HepG2 (cell line): ENCODE measurements around the gene RPS8. TPM values are rescaled to one million over a fixed set of nuclear protein-coding genes. Genes with fewer than 3 reads are reported as not detected.

Source experiments
- EZH2 ChIP-seq: conservative IDR thresholded peaks from 2 replicates; pipeline ENCODE4 v1.6.1; 2012; ENCODE audit warnings: mild to moderate bottlenecking, low read depth, low read length, moderate library complexity
- FOSL1 ChIP-seq: sonication (generic); formaldehyde crosslinking; IDR thresholded peaks from 2 replicates; pipeline ENCODE4 v1.9.0; 2021; ENCODE audit warnings: missing genetic modification reagents, borderline replicate concordance
- FOXJ3 ChIP-seq: sonication (generic); formaldehyde crosslinking; IDR thresholded peaks from 2 replicates; pipeline ENCODE4 v1.4.0; 2020; ENCODE audit warnings: missing genetic modification reagents, mild to moderate bottlenecking, borderline replicate concordance
- FUBP1 ChIP-seq: sonication (generic); formaldehyde crosslinking; IDR thresholded peaks from 2 replicates; pipeline ENCODE4 v1.5.1; 2020; ENCODE audit warnings: missing genetic modification reagents, mild to moderate bottlenecking, borderline replicate concordance
- GATA4 ChIP-seq: sonication (generic); IDR thresholded peaks from 2 replicates; pipeline ENCODE4 v1.6.1; 2016; ENCODE audit warnings: antibody characterized with exemption, low read depth, borderline replicate concordance
- HNRNPUL1 ChIP-seq: fragments of 200-400 bp; formaldehyde crosslinking; IDR thresholded peaks from 2 replicates; pipeline ENCODE4 v1.6.1; 2017; ENCODE audit warnings: low read depth, mild to moderate bottlenecking, low read length, moderate library complexity
- KMT2A ChIP-seq: sonication (generic); formaldehyde crosslinking; IDR thresholded peaks from 2 replicates; pipeline ENCODE4 v1.4.0; 2020; ENCODE audit warnings: missing genetic modification reagents
- LBX2 ChIP-seq: sonication (generic); formaldehyde crosslinking; IDR thresholded peaks from 2 replicates; pipeline ENCODE4 v1.5.0; 2020; ENCODE audit warnings: missing genetic modification reagents, mild to moderate bottlenecking, borderline replicate concordance
- MED13 ChIP-seq: sonication (generic); formaldehyde crosslinking; IDR thresholded peaks from 2 replicates; pipeline ENCODE4 v1.5.0; 2020; ENCODE audit warnings: missing genetic modification reagents
- MYC ChIP-seq: sonication (generic); formaldehyde crosslinking; IDR thresholded peaks from 2 replicates; pipeline ENCODE4 v1.9.0; 2021; ENCODE audit warnings: missing genetic modification reagents, borderline replicate concordance
- NFATC3 ChIP-seq: sonication (generic); formaldehyde crosslinking; IDR thresholded peaks from 2 replicates; pipeline ENCODE4 v1.5.1; 2020; ENCODE audit warnings: mild to moderate bottlenecking, missing genetic modification reagents
- NFKB2 ChIP-seq: sonication (generic); formaldehyde crosslinking; IDR thresholded peaks from 2 replicates; pipeline ENCODE4 v1.4.0; 2020; ENCODE audit warnings: missing genetic modification reagents, borderline replicate concordance
- NFRKB ChIP-seq: fragments of 450-650 bp; IDR thresholded peaks from 2 replicates; pipeline ENCODE4 v1.6.1; 2017
- REXO4 ChIP-seq: sonication (generic); formaldehyde crosslinking; IDR thresholded peaks from 2 replicates; pipeline ENCODE4 v1.8.0; 2022; ENCODE audit warnings: missing genetic modification reagents, mild to moderate bottlenecking, borderline replicate concordance
- SALL2 ChIP-seq: sonication (generic); formaldehyde crosslinking; IDR thresholded peaks from 2 replicates; pipeline ENCODE4 v1.8.1; 2023; ENCODE audit warnings: mild to moderate bottlenecking, missing genetic modification reagents, inconsistent platforms
- SIN3B ChIP-seq: fragments of 150-350 bp; IDR thresholded peaks from 2 replicates; pipeline ENCODE4 v1.6.1; 2014; ENCODE audit warnings: low read length
- SMAD3 ChIP-seq: sonication (generic); formaldehyde crosslinking; IDR thresholded peaks from 2 replicates; pipeline ENCODE4 v1.4.0; 2020; ENCODE audit warnings: missing genetic modification reagents
- SOX5 ChIP-seq: IDR thresholded peaks from 2 replicates; pipeline ENCODE4 v1.6.1; 2016; ENCODE audit warnings: borderline replicate concordance
- SRSF9 ChIP-seq: fragments of 200-400 bp; formaldehyde crosslinking; IDR thresholded peaks from 2 replicates; pipeline ENCODE4 v1.6.1; 2018; ENCODE audit warnings: borderline replicate concordance, mild to moderate bottlenecking, low read depth, low read length; ENCODE audit not compliant: insufficient read depth, poor library complexity, severe bottlenecking
- TAF1 ChIP-seq: sonication (generic); formaldehyde crosslinking; IDR thresholded peaks from 2 replicates; pipeline ENCODE4 v1.4.0; 2020; ENCODE audit warnings: missing genetic modification reagents
- ZBTB21 ChIP-seq: sonication (generic); formaldehyde crosslinking; IDR thresholded peaks from 2 replicates; pipeline ENCODE4 v1.4.0; 2020; ENCODE audit warnings: missing genetic modification reagents
- ZKSCAN5 ChIP-seq: sonication (generic); formaldehyde crosslinking; IDR thresholded peaks from 2 replicates; pipeline ENCODE4 v1.5.1; 2020; ENCODE audit warnings: mild to moderate bottlenecking, missing genetic modification reagents
- ZNF224 ChIP-seq: sonication (generic); formaldehyde crosslinking; IDR thresholded peaks from 2 replicates; pipeline ENCODE4 v1.5.0; 2020; ENCODE audit warnings: mild to moderate bottlenecking, missing genetic modification reagents
- ZNF33A ChIP-seq: sonication (generic); formaldehyde crosslinking; IDR thresholded peaks from 2 replicates; pipeline ENCODE4 v1.5.1; 2020; ENCODE audit warnings: missing genetic modification reagents, mild to moderate bottlenecking, moderate library complexity, borderline replicate concordance
- ZNF383 ChIP-seq: sonication (generic); formaldehyde crosslinking; IDR thresholded peaks from 2 replicates; pipeline ENCODE4 v1.4.0; 2020; ENCODE audit warnings: missing genetic modification reagents, mild to moderate bottlenecking, borderline replicate concordance
- ZNF510 ChIP-seq: sonication (generic); formaldehyde crosslinking; IDR thresholded peaks from 2 replicates; pipeline ENCODE4 v1.4.0; 2020; ENCODE audit warnings: low read depth, mild to moderate bottlenecking, missing genetic modification reagents
- ZNF550 ChIP-seq: sonication (generic); formaldehyde crosslinking; IDR thresholded peaks from 2 replicates; pipeline ENCODE4 v1.4.0; 2020; ENCODE audit warnings: mild to moderate bottlenecking, missing genetic modification reagents, borderline replicate concordance
- ZNF773 ChIP-seq: sonication (generic); formaldehyde crosslinking; IDR thresholded peaks from 2 replicates; pipeline ENCODE4 v1.4.0; 2020; ENCODE audit warnings: missing genetic modification reagents, borderline replicate concordance
- ZNF790 ChIP-seq: sonication (generic); formaldehyde crosslinking; IDR thresholded peaks from 2 replicates; pipeline ENCODE4 v1.8.0; 2022; ENCODE audit warnings: missing genetic modification reagents, mild to moderate bottlenecking, borderline replicate concordance
- polyA plus RNA-seq, 8 experiments: library from polyadenylated mRNA; depleted of rRNA in 3 of 8; stranded (reverse) in 7 of 8; unstranded in 1 of 8; fragments of >200 nt; fragmentation: Illumina TruSeq in 4 of 8; extraction: Trizol in 4 of 8; gene quantifications; 2 replicates each; pipeline versions ENCODE4 v1.2.1 to v1.2.3, GENCODE V29; 2011 to 2016; ENCODE audit warnings: low read depth in 4 of 8, missing spikeins in 1 of 8, mixed read lengths in 1 of 8; ENCODE audit not compliant: insufficient read depth in 1 of 8
- total RNA-seq, 5 experiments: library from RNA; depleted of rRNA; stranded (reverse); fragments of >200 nt; fragmentation: Illumina TruSeq; extraction: Trizol; gene quantifications; 2 replicates each; pipeline ENCODE4 v1.2.3, GENCODE V29; 2016; ENCODE audit warnings: low read depth in 1 of 5

RPS8 gene
- total and polyA plus RNA-seq, 2 of the 13 experiments (the other 11 are each of a cell fraction or from before 2014, with no cell fraction given): 2,628 to 2,822 TPM

GRCh38 chr1:44784094-44785028 is 9.0 kb downstream of the RPS8 start (continued):
- TF ChIP-seq FOSL1 (CRISPR knock-in tag): no peak
- TF ChIP-seq REXO4 (CRISPR knock-in tag): peak; percentile 82; the same call in 1 of the 2 replicates
- no peak; the same call in 1 of the 2 replicates for TF ChIP-seq SOX5 (CRISPR knock-in tag)
- TF ChIP-seq TAF1 (CRISPR knock-in tag): peak; percentile 70
- peak; percentile 74; the same call in 1 of the 2 replicates for TF ChIP-seq KMT2A (CRISPR knock-in tag)
- no peak for TF ChIP-seq SALL2 (CRISPR knock-in tag)
- no peak for TF ChIP-seq SMAD3
- no peak for TF ChIP-seq FUBP1 (CRISPR knock-in tag)
- peak; percentile 76; the same call in 1 of the 2 replicates for TF ChIP-seq NFKB2 (CRISPR knock-in tag)
- TF ChIP-seq SIN3B: no peak
- TF ChIP-seq MED13 (CRISPR knock-in tag): no peak
- TF ChIP-seq ZNF550 (CRISPR knock-in tag): 0 out of 2 replicates have a peak, but pooled peaks have one; percentile 53
- TF ChIP-seq ZNF383 (CRISPR knock-in tag): 0 out of 2 replicates have a peak, but pooled peaks have one; percentile 58
- TF ChIP-seq NFATC3 (CRISPR knock-in tag): no peak
- peak; percentile 71; the same call in 1 of the 2 replicates for TF ChIP-seq LBX2
- TF ChIP-seq GATA4: peak; percentile 40; the same call in 1 of the 2 replicates
- no peak for TF ChIP-seq ZKSCAN5 (CRISPR knock-in tag)
- peak; percentile 93 for TF ChIP-seq MYC
- no peak for TF ChIP-seq FOXJ3 (CRISPR knock-in tag)
- TF ChIP-seq SRSF9: no peak
- peak; percentile 17; the same call in 1 of the 2 replicates for TF ChIP-seq ZNF224 (CRISPR knock-in tag)
- TF ChIP-seq ZBTB21 (CRISPR knock-in tag): peak; percentile 30; the same call in 1 of the 2 replicates
- no peak for TF ChIP-seq EZH2
- TF ChIP-seq ZNF33A (CRISPR knock-in tag): no peak
- TF ChIP-seq ZNF790 (CRISPR knock-in tag): no peak
- TF ChIP-seq HNRNPUL1: no peak
- TF ChIP-seq NFRKB: no peak
- no peak for TF ChIP-seq ZNF773 (CRISPR knock-in tag)
- TF ChIP-seq ZNF510 (CRISPR knock-in tag): no peak
